ENCODE results near the gene LMAN2L.

The LMAN2L gene

DNA sequence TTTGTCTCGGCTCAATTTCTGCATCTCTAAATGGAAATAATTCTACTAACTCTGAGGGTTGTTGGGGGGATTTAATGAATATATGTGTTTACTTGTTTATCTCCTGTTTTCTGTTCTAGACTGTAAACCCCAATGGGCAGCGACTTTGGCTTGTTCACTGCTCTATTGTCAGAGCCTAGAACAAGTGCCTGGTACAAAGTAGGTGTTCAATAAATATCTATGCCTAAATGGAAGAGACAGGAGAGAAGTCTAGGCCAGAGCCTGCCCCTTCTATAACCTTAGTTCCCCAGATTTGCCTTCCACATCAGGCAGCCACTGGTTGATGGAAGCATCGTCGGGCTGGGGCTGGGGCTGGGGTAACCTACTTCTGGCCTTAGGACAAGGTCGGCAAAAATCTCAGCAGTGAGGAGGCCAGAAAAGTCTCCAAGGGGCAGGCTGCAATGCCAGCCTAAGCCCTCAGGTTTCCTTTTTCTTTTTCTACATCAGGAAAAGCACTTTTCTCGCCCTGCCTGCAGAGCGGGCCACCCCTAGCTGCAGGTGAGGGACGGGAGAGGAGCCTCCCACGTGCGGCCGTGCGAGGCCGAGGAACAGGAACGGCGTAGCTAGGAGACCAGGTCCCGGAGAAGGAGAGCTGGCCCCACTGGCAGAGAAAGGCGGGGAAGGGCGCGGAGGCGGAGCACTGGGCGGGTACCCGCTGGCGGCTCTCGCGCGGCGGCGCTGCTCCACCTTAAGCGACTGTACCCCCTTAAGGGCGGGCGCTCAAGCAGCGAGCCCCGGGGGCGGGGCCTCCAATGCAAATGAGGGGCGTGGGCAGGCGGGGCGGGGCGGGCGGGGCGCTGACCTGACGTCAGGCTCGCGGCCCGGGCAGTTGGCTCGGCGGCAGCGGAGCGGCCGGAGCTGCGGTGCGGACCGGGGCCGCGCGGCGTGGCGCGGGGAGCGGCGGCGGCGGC is 20.4 kb upstream of the LMAN2L start, which contains the start of gene CNNM4:
TSS of gene CNNM4 (plus strand) at position 867 of the 950 bp plus-strand sequence. CDS start 98 bp downstream, outside the sequence.
- peak; percentile 90 for DNase-seq

DNA sequence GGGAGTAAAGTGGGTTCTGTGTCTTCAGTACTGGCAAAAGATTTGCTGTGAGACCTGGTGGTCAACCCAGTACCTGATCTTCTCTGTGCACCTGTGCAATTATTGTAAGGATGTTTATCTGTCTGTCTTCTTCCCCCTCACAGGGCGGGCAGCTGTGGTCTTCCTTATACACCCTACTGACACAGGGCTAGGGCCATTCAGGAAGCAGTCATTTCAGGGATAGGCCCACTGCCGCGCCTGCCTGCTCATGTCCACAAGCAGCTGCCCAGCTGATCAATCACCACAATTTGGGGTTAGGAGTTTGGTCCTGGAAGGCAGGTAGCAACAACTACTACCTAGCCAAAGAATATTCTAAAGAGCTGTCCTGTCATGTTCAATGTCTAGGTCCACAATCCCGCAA is 19.7 kb upstream of the LMAN2L start:
- DNase-seq, result no peak

DNA sequence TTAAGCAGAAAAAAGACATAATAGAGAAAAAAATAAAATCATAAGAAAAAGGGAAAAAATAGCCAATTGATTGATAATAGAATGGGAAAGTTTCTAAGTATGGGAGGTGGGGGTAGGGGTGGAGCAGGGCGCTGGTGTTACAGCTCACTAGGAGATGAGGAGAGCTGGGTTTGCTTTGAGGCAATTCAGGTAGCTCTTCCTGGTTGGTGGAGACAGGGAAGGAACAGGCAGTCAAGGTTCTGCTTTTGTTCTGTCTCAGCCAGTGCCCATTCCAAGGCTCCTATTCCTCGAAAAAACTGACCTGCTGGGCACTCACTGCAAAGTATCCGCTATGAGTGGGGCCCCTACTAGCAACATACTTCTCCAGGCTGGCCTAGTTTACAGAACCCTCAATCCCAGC is 19.1 kb upstream of the LMAN2L start:
- DNase-seq, result no peak

DNA sequence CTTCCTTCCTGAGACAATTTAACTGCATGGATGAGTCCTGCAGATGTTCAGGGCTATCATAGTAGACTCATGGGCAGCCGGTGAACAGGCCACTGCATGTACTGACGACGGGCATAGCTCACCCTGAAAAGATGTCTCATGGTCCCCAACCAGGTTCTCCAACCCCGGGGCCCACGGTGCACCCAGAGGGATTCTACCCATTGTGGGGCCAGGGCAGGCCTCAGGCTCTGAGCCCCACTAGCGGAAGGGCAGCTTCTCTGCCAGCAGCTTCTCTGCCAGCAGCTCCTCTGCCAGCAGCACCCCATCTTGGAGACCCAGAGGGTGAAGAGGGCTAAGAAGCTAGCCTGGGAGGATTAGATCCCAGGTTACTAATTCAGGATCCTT is 17.6 kb upstream of the LMAN2L start:
- no peak for DNase-seq

DNA sequence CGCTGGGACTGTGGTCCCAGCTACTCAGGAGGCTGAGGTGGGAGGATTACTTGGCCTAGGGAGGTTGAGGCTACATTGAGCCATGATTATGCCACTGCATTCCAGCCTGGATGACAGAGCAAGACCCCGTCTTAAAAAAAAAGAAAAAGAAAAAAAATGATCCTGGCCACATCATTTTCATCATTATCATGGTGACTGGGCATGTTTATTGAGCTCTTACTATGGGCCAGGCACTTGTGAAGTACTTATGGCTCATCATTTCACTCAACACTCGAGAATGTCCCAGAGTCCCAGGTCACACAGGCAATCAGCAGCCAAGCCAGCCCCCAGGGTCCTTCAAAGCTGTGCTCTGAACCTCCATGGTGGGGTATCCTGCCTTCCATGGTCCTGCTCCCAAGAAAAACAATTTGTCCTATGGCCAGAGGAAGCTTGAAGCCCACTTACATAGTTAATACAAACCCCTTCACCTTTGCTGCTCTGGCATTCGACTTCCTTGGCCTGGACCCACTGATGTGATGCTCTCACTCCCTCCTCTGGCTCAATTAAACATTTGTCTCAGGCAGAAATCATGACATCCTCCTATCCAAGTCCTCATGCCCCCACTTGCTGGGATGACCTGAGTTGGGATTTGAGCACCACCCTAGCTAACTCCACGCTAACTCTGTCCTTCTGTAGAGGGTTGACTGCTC is 17.1 kb upstream of the LMAN2L start:
- DNase-seq, result no peak

DNA sequence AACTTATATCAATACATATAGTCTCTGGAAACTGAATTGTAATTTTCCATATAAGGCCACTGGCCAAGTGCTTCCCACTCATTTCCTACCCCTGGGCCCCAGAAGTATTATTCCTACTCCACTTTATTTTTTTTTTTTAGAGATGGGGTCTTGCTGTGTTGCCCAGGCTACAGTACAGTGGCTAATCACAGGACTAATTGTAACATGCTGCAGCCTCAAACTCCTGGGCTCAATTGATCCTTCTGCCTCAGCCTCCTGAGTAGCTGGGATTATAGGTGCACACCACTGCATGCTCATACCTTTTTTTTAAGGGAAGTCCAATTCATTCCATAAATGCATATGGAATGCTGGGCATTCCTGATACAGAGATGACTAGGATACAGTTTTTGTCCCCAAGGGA is 14.5 kb upstream of the LMAN2L start:
- no peak for DNase-seq

DNA sequence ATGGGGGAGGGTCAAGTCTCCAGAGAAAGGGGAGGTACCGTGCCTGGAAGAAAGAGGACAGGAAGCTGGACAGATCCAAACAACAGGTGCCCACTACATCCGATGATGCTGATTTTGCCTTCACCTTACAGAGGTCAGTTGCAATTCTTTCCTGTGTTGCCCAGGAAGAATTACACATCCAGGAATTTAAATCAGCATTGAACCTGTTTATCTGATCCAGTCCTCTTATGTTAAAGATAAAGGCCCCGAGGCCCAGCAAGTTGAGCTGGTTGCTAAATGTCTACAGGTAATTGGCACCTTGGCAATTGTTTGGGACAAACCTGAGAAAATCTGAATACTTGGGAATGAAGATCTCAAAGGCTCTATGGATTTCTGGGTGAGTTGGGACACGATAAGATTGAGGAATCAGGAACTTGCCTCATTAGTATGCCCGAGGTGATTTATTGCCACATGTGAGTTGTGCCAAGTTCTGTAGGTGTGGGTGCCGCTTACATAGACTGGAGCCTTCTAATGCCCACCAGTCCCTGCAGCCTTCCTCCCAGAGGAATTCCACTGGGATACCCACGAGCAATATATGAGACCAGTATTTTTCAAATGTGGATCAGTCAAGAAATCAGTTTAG is 13.9 kb upstream of the LMAN2L start:
- DNase-seq, result no peak

DNA sequence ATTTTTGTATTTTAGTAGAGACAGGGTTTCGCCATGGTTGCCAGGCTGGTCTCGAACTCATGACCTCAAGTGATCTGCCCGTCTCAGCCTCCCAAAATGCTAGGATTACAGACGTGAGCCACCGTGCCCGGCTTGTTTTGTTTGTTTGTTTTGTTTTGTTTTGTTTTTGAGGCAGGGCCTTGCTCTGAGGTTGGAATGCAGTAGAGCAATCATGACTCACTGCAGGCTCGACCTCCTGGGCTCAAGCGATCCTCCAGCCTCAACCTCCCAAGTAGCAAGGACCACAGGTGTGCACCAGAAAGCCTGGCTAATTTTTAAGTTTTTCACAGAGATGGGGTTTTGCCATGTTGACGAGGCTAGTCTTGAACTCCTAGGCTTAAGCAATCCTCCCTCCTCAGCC is 11.9 kb upstream of the LMAN2L start:
- no peak for DNase-seq

DNA sequence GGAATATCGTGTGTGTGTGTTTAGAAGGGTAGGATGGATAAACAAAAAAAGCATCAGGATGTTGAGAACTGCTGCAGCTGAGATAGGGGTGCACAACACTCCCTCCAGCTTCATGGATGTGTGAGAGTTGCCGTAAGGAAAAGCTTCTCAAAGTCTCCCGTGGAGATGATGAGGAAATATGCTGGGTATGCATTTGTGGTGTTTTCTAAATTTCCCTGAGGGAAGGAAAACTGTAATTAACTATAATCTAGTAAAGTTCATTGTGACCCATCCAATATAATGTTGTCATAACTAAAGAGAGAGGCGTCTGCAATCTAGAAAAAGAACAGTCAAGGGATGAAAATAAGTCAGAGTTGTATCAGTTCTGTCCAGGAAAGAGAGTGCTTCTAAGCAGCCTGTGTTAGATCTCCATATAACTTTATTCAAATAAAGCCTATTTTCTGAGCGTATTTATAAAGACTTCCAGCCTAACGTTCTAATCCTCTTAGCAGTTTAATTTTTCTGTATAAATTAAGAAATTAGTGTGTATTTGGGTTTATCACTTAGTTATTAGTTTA is 7.3 kb upstream of the LMAN2L start:
- no peak for DNase-seq

DNA sequence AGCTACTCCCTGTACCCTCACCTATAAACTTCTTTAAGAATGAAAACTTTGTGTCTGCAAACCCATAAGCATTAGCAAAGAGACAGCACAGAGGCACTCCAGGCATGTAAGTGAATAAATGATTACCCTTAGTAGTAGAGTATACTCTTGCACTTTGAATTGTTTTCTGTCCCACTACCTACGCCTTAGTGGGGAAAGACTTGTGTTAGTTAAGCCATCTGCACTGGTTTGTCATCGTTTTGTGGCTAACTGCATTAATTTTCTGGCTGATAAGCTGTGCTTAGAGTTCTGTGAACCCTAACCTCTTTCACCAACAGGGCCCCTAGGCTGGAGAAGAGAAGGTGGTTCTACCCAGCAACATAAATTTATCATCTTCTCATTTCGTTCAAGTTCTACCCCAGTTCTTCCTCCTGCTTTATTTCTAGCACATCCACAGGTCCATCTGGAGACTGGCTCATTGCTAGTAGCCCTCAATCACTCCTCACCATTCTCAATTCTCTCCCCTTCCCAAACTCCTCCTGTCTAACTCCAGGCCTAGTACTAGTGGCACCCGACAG is 710 bp downstream of the LMAN2L start:
- DNase-seq, result no peak

DNA sequence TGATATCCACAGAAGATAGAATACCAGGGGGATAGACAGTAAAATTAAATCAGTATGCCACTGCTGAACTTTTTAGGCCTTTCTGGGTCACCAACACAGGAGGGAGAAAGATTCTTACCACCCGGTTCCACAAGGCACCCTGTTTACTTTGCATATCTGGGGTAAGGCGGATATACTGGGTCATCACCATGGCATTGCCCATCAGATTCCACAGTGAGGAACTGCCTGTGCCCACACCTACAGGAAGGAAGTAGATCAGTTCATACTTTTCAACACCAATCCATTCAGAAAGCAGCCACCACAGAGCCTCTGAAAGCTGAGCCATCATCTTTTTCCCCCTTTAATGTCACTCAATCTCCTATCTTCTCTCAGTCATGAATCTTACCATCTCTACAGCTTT is 2.0 kb downstream of the LMAN2L start:
- DNase-seq, result no peak

DNA sequence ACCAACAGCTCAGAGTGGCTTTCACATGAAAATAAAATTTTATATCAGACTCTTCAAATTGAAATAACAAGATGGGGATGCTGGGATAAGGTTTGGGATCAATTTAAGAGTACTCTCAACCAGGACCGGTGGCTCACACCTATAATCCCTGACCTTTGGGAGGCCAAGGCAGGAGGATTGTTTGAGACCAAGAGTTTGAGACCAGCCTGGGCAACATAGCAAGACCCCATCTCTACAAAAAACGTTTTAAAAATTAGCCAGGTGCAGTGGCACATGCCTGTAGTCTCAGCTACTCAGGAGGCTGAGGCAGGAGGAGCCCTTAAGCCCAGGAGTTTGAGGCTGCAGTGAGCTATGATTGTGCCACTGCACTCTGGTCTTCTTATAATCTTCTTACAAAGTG is 2.6 kb downstream of the LMAN2L start:
- DNase-seq, result no peak

DNA sequence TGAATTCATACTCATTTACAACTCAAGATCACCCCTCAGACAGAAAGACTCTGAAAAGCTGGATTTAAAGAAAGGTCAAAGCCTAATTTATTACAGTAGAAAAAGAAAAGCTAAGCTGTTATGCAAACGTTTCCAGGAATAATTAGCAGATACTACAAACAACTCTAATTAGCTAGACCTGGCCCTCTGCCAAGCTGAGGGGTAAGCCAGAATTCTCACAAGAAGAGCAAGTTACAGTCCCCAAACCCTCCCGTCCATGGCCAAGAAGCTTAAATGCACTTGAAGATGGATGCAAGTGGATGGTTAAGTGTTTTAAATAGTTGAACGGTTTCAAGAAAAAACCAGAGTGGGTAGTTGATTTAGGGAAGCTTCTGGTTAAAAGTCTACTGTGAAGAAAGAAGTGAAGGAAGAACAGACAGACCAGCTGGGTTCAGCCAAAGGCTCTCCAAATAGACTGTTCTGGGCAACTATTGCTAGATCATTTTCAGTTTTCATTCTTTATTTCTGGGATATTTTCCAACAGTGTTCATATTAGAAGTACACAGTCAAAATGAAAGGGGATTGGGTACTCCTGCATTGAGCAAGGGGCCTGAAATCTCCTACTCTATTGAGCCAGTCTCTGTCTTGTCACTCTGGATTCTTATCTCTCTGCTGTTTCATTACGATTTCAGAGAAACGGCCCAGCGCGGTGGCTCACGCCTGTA is 4.8 kb downstream of the LMAN2L start:
- DNase-seq, result no peak

DNA sequence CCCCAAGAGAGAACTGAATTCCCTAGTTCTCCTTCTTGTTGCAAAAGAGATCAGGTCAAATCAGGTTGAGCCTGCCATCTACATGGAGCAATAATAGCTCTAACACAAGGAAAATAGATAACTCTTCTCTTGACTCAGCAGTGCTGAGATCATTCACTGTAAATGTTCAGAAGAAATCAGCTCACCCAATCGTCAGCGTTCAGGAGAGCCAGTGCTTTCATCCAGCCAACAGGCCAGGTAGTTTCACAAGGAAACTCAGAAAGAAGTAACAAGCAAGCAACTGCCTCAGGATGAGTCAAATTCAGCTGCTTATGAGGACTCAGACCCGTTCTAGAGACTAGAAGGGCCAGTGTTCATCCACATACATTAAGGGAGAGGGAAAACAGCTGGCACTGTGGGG is 5.9 kb downstream of the LMAN2L start:
- no peak for DNase-seq

DNA sequence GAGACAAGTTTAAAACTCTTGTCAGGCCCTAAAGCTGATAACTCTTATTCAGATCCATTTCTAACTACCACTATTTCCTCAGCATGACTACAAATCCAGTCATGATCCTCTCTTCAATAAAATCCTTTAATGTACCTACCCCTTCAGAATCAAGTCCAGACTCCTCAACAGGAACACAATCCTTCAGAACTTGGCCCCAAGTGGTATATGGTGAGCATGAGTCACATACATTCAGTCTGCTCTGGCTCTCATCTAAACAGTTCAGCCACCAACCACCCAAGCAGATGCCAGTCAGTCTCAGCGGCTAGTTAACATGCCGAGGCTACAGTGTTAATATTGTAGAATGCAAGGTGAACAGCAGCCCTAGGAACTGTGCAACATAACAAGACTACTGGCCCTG is 9.7 kb downstream of the LMAN2L start:
- no peak for DNase-seq

DNA sequence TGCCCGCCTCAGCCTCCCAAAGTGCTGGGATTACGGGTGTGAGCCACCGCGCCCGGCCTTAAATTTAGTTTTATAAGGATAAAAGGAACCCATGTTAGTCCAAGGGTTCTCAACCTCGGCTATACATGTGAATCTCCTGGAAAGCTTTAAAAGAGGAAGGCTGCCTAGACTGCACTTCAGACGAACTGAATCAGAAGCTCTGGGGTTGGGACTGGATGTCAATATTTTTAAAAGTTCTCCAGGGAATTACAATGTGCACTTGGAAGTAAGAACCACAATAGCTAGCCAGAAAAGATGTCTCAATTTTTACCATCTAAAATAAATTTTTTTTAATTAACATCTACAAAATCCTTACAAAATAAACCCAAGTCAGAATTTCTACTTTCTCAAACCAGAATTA is 10.1 kb downstream of the LMAN2L start:
- DNase-seq, result no peak

DNA sequence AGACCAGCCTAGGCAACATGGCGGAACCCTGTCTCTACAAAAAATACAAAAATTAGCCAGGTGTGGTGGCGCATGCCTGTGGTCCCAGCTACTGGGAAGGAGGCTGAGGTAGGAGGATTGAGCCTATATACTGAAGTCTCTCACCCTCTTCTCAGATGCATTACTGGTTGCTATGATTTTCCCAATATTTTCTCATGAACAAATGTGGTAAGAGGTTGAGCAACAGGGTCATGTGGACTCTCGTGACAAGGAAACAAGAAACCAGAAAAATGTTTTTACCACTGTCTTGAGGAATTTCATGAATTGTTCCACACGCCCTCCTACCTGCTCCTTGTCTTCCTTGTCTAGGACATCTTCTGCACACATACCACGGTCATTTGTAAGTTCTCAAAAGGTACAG is 12.4 kb downstream of the LMAN2L start:
- no peak for DNase-seq

DNA sequence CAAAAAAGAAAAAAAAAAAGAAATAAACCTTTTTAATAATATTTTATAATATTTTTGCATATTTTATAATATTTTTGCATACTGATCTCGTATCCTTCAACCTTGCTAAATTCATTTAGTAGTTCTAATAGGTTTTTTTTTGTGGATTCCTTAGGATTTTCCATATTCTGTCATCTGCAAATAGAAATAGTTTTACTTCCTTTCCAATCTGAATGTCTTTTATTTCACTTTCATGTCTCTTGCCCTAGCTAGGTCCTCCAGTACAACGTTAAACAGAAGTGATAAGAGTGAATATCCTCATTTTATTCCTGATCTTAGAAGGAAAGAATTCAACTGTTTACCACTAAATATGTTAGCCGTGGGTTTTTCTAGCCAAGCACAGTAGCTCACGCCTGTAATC is 13.7 kb downstream of the LMAN2L start:
- no peak for DNase-seq

DNA sequence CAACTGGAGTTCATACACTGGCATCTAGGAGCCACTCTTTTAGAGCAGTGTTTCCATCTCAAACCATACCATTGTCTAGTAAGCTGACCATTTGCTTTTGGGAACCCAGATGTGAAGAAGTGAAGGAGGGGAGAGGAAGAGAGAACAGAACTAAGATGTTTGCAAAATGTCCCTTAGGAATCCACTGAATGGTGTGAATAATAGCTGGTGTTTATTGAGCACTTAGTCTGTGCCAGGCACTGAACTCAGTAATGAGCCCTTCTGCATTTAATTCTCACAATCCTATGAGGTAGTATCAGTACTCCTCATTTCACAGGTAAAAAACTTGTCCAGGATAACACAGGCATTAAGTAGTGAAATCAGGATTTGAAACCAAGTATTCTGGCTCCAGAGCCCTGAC is 23.5 kb downstream of the LMAN2L start:
- no peak for DNase-seq

DNA sequence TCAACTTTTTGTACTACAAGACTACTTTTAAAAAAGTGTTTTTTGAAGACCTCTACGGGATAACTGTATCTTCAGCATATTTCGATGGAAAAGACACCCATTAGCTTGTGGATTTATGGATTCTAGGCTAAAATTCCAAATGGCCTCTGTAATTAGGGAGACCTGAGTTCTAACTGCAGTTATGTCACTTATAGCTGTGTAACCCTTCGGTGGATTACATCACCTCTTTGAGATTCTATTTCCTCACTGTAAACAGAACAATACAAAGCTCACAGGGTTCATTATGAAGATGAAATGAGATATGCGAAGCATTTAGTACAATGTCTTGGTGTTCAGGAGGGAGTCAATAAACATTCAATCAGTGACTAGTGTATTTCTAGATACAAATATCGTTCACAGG is 24.2 kb downstream of the LMAN2L start:
- no peak for DNase-seq

DNA sequence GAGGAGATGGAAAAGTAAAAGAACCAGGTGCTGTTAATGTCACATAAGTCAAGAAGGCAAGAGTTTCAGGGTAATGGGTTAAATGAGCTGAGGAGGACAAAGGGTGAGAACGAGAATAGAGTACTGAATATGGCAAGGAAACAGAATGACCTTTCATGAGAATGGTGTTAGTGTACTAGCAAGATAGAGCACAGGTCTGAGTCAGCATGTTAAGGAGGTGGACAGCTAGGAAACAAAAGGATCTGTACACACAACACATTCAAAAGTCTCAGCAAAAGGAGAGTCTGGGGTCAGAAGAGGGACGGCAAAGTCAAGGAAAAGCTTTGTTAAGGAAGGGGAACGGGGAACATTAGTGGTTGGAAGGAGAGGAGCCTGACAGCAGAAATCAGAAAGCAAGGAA is 28.9 kb downstream of the LMAN2L start:
- DNase-seq, result no peak

DNA sequence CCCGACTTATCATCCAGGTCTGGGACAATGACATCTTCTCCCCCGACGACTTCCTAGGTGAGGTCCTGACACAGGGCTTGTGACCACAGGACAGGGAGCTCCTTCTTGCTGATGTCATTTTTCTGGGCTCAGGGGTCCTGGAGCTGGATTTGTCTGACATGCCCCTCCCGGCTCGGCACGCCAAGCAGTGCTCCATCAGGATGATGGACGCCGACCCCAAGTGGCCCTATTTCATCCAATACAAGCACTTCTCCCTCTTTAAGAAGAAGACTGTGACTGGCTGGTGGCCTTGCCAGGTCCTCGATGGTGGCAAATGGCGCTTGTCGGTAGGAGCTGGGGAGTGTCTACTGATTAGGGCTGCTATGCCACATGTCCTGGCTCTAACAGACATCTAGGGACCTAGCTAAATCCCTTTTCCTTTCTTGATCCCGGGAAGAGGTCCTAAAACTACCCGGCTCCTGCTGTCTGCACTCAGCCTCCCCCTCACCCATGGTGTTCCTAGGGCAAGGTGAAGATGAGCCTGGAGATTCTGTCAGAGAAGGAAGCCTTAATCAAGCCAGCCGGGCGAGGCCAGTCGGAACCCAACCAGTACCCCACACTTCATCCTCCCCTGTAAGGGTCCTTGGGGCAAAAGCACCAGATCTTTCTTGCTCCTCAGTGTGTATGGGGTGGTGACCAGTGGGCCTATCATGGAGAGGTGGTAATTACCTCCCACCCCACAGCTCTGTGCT is 36.7 kb downstream of the LMAN2L start:
- DNase-seq, result no peak

All from stimulated activated CD4-positive, alpha-beta T cell treated with anti-CD3 and anti-CD28 coated beads, Interleukin-4, amount 100 ng/mL, for 4 hours (primary cell).